Liver (tissue), 9 donors: ENCODE data around the gene TUB. TPM values are rescaled to one million over a fixed set of nuclear protein-coding genes. Genes with fewer than 3 reads are reported as not detected.

Experiments
- DNase-seq: peaks from one replicate; pipeline ENCODE4 v3.0.0-alpha.2; 2017; ENCODE audit warnings: low spot score
- H3K27ac ChIP-seq, 2 donors: one replicate each; pipeline ENCODE4 v1.7.0; 2013; ENCODE audit warnings: inconsistent platforms in 2 of 2, low read length in 2 of 2, control low read depth in 1 of 2, low read depth in 1 of 2, mild to moderate bottlenecking in 1 of 2
- H3K27me3 ChIP-seq, 4 donors: one replicate each; pipeline versions ENCODE4 v1.6.1 to v1.7.0; 2013; ENCODE audit warnings: low read length in 3 of 4, inconsistent platforms in 1 of 4, mild to moderate bottlenecking in 1 of 4, moderate library complexity in 1 of 4; ENCODE audit not compliant: control insufficient read depth in 4 of 4, insufficient read depth in 4 of 4
- H3K36me3 ChIP-seq, 4 donors: one replicate each; pipeline versions ENCODE4 v1.6.1 to v1.7.0; 2013; ENCODE audit warnings: low read length in 3 of 4, mild to moderate bottlenecking in 3 of 4, low read depth in 1 of 4, moderate library complexity in 1 of 4; ENCODE audit not compliant: control insufficient read depth in 4 of 4, insufficient read depth in 3 of 4
- H3K4me1 ChIP-seq, 4 donors: one replicate each; pipeline versions ENCODE4 v1.6.1 to v1.7.0; 2013; ENCODE audit warnings: low read length in 3 of 4, mild to moderate bottlenecking in 3 of 4, moderate library complexity in 1 of 4; ENCODE audit not compliant: control insufficient read depth in 4 of 4, insufficient read depth in 4 of 4
- H3K4me3 ChIP-seq, 3 donors: one replicate each; pipeline versions ENCODE4 v1.6.1 to v1.7.0; 2013; ENCODE audit warnings: low read length in 3 of 3, control low read depth in 1 of 3, low read depth in 1 of 3, mild to moderate bottlenecking in 1 of 3
- H3K9ac ChIP-seq, 2 donors: one replicate each; pipeline ENCODE4 v1.7.0; 2013; ENCODE audit warnings: low read length in 2 of 2, mild to moderate bottlenecking in 2 of 2, moderate library complexity in 2 of 2, control low read depth in 1 of 2, low read depth in 1 of 2
- H3K9me3 ChIP-seq, 4 donors: one replicate each; pipeline versions ENCODE4 v1.6.1 to v1.7.0; 2013; ENCODE audit warnings: low read length in 3 of 4; ENCODE audit not compliant: control insufficient read depth in 4 of 4
- ATF3 ChIP-seq: IDR thresholded peaks from 2 replicates; pipeline ENCODE4 v1.6.1; 2016; ENCODE audit warnings: antibody characterized with exemption
- CTCF ChIP-seq: fragments of 150-350 bp; IDR thresholded peaks from 2 replicates; pipeline ENCODE4 v1.5.1; 2017; ENCODE audit warnings: improper control_type of control experiment, low read depth, low read length; ENCODE audit not compliant: missing input control
- EGR1 ChIP-seq, 2 donors: IDR thresholded peaks; 2 replicates each; pipeline ENCODE4 v1.6.1; 2016 to 2018; ENCODE audit warnings: antibody characterized with exemption in 2 of 2, low read depth in 2 of 2
- FOXA1 ChIP-seq: IDR thresholded peaks from 2 replicates; pipeline ENCODE4 v1.6.1; 2016; ENCODE audit warnings: antibody characterized with exemption
- GABPA ChIP-seq, 2 donors: IDR thresholded peaks in 1 of 2; conservative IDR thresholded peaks in 1 of 2; 2 replicates each; pipeline ENCODE4 v1.6.1; 2016; ENCODE audit warnings: antibody characterized with exemption in 2 of 2, mild to moderate bottlenecking in 1 of 2, moderate library complexity in 1 of 2
- HNF4A ChIP-seq, 2 donors: conservative IDR thresholded peaks; 2 replicates each; pipeline ENCODE4 v1.6.1; 2016; ENCODE audit warnings: antibody characterized with exemption in 2 of 2, mild to moderate bottlenecking in 2 of 2
- HNF4G ChIP-seq: IDR thresholded peaks from 2 replicates; pipeline ENCODE4 v1.6.1; 2016; ENCODE audit warnings: antibody characterized with exemption
- JUND ChIP-seq, 2 donors: IDR thresholded peaks; 2 replicates each; pipeline ENCODE4 v1.6.1; 2016; ENCODE audit warnings: antibody characterized with exemption in 2 of 2
- NR2F2 ChIP-seq: IDR thresholded peaks from 2 replicates; pipeline ENCODE4 v1.6.1; 2016; ENCODE audit warnings: antibody characterized with exemption
- RAD21 ChIP-seq, 2 donors: IDR thresholded peaks; 2 replicates each; pipeline ENCODE4 v1.6.1; 2016; ENCODE audit warnings: antibody characterized with exemption in 2 of 2, mild to moderate bottlenecking in 2 of 2
- REST ChIP-seq: IDR thresholded peaks from 2 replicates; pipeline ENCODE4 v1.6.1; 2016; ENCODE audit warnings: antibody characterized with exemption, mild to moderate bottlenecking
- SP1 ChIP-seq: IDR thresholded peaks from 2 replicates; pipeline ENCODE4 v1.6.1; 2018; ENCODE audit warnings: antibody characterized with exemption, mild to moderate bottlenecking
- TAF1 ChIP-seq: conservative IDR thresholded peaks from 2 replicates; pipeline ENCODE4 v1.6.1; 2016; ENCODE audit warnings: antibody characterized with exemption, mild to moderate bottlenecking
- YY1 ChIP-seq: IDR thresholded peaks from 2 replicates; pipeline ENCODE4 v1.6.1; 2016; ENCODE audit warnings: antibody characterized with exemption, mild to moderate bottlenecking
- WGBS: extraction: QIAGEN DNeasy Blood & Tissue Kit; methylation state at CpG from one replicate; pipeline ENCODE4 v1.1.7; 2013; 5-methylcytosine and 5-hydroxymethylcytosine counted together
- polyA plus RNA-seq, 2 donors: library from polyadenylated mRNA; stranded (reverse) in 1 of 2; unstranded in 1 of 2; fragments of 200-250 nt in 1 of 2; fragments of >200 nt in 1 of 2; fragmentation: Nextera tagmentation in 1 of 2; extraction: Ambion mirVana in 1 of 2; gene quantifications; one replicate each; pipeline versions ENCODE4 v1.2.1 to v1.2.3, GENCODE V29; 2013 to 2015
- total RNA-seq, 2 donors: library from RNA; depleted of rRNA; stranded (reverse); fragments of >200 nt; gene quantifications; one replicate each; pipeline ENCODE4 v1.2.3, GENCODE V29; 2014
- donor health status: healthy.
- donor health status: healthy.
- donor health status: healthy.
- donor health status: healthy.
- donor health status: healthy.

TUB gene
- total RNA-seq: 1 to 10 TPM in 1 of 2 donors, under 1 TPM in 1; 0.98 to 1.3 TPM
- under 1 TPM; 0.15 to 0.35 TPM for polyA plus RNA-seq

- peak within 1 kb of the TSS in 1 of 2 donors; percentile 3 for H3K9ac ChIP-seq
- H3K27ac ChIP-seq: no peak within 1 kb of the TSS
Observed at GRCh38 chr11:8080674-8081590, at the start of gene TUB. Gene TUB (plus strand): TSS chr11:8081211. CDS start chr11:8081511, 300 bp downstream.

GRCh38 chr11:8031248-8032115 is 49.5 kb upstream of the TUB start:
- H3K27me3 ChIP-seq: no peaks in the 10 kb centered on the region
- H3K9ac ChIP-seq: no peak overlapping the region
- TF ChIP-seq FOXA1 (no peak), HNF4A (conservative IDR thresholded peaks at IDR 0.05) (no peak), YY1 (no peak), RAD21 (IDR thresholded peaks at IDR 0.05) (no peak), TAF1 (no peak), CTCF (no peak), ATF3 (no peak), EGR1 (IDR thresholded peaks at IDR 0.05; ENCODE audit: low read depth in 2 of 2) (no peak), GABPA (IDR thresholded peaks at IDR 0.05 in 1 of 2, conservative IDR thresholded peaks at IDR 0.05 in 1 of 2) (no peak), SP1 (no peak), HNF4G (no peak), JUND (IDR thresholded peaks at IDR 0.05) (no peak)
- no peaks in the 10 kb centered on the region for H3K9me3 ChIP-seq
- no peak overlapping the region for H3K4me3 ChIP-seq
- no peak for DNase-seq
- H3K27ac ChIP-seq: no peak overlapping the region
- peaks cover 0 to 2% (median 0%) of the 10 kb centered on the region in 4 donors for H3K4me1 ChIP-seq
- H3K36me3 ChIP-seq: no peaks in the 10 kb centered on the region
- WGBS: 79% methylated on average over 32 of the region's 32 CpGs

More at GRCh38 chr11:8080674-8081590, at the start of gene TUB:
- H3K4me3 ChIP-seq: peak within 1 kb of the TSS in 2 of 3 donors; percentile 29 to 59
- WGBS: 7% methylated on average over 103 of the region's 104 CpGs
- H3K9me3 ChIP-seq: no peaks in the 10 kb centered on the region
- H3K27me3 ChIP-seq: no peaks in the 10 kb centered on the region
- DNase-seq: no peak
- peaks cover 3 to 7% (median 5%) of the 10 kb centered on the region in 4 donors for H3K4me1 ChIP-seq
- TF ChIP-seq JUND (IDR thresholded peaks at IDR 0.05): no peak
- no peak for TF ChIP-seq YY1
- TF ChIP-seq FOXA1: no peak
- no peak for TF ChIP-seq HNF4G
- no peak for TF ChIP-seq REST
- no peak for TF ChIP-seq GABPA (IDR thresholded peaks at IDR 0.05 in 1 of 2, conservative IDR thresholded peaks at IDR 0.05 in 1 of 2)
- TF ChIP-seq RAD21 (IDR thresholded peaks at IDR 0.05): no peak
- TF ChIP-seq NR2F2: no peak
- TF ChIP-seq EGR1 (IDR thresholded peaks at IDR 0.05; ENCODE audit: low read depth in 2 of 2): no peak
- TF ChIP-seq ATF3: no peak
- no peaks in the 10 kb centered on the region for H3K36me3 ChIP-seq
